ENCODE data around the gene PANX1. TPM values are rescaled to one million over a fixed set of nuclear protein-coding genes. Genes with fewer than 3 reads are reported as not detected.

Gene PANX1
- total and polyA plus RNA-seq, 8 donors = 2.2 to 10.4 (median 5.1) TPM

GRCh38 chr11:94107363-94107762 lies 21.3 kb upstream of the PANX1 start:
- Histone ChIP-seq H3K9me3 (no peaks in the 10 kb centered on the region), H3K4me1 (no peaks in the 10 kb centered on the region), H3K27me3 (no peaks in the 10 kb centered on the region), H3K36me3 (no peaks in the 10 kb centered on the region), H3K4me3 (no peak overlapping the region), H3K27ac (no peak overlapping the region)
- intact Hi-C loops (cut with DNase I) = no loop called here
- FAIRE-seq = no peak
- no peak for TF ChIP-seq CTCF (IDR thresholded peaks at IDR 0.05)
- no peak for ATAC-seq
- DNase-seq = no peak
- WGBS, 2 donors = 95 to 97% methylated on average over 1 of the region's 1 CpG

GRCh38 chr11:94111241-94111640 lies 17.4 kb upstream of the PANX1 start:
- intact Hi-C loops (cut with DNase I) = no loop called here
- H3K36me3 ChIP-seq = no peaks in the 10 kb centered on the region
- FAIRE-seq (no peak), DNase-seq (no peak), ATAC-seq (no peak)
- 78 to 81% methylated on average over 3 of the region's 3 CpGs for WGBS, 2 donors
- H3K9me3 ChIP-seq = no peaks in the 10 kb centered on the region
- H3K27ac ChIP-seq = no peak overlapping the region
- H3K4me3 ChIP-seq = no peak overlapping the region
- peaks cover 0 to 7% (median 6%) of the 10 kb centered on the region in 3 donors for H3K4me1 ChIP-seq
- no peak for TF ChIP-seq CTCF (IDR thresholded peaks at IDR 0.05)
- no peaks in the 10 kb centered on the region for H3K27me3 ChIP-seq

- 51 to 57% methylated on average over 3 of the region's 3 CpGs for WGBS, 2 donors
- Histone ChIP-seq H3K36me3 (no peaks in the 10 kb centered on the region), H3K4me1 (peaks cover 0 to 9% (median 7%) of the 10 kb centered on the region in 3 donors), H3K9me3 (no peaks in the 10 kb centered on the region), H3K27ac (no peak overlapping the region), H3K27me3 (no peaks in the 10 kb centered on the region), H3K4me3 (no peak overlapping the region)
- TF ChIP-seq CTCF (IDR thresholded peaks at IDR 0.05) = no peak
- ATAC-seq (no peak), FAIRE-seq (no peak), DNase-seq (no peak)
- intact Hi-C loops (cut with DNase I) = no loop called here
Observed at GRCh38 chr11:94111660-94112059, 17.0 kb upstream of the PANX1 start.

GRCh38 chr11:94112206-94112953 lies 16.3 kb upstream of the PANX1 start:
- Histone ChIP-seq H3K27me3 (no peaks in the 10 kb centered on the region), H3K4me1 (peaks cover 0 to 9% (median 7%) of the 10 kb centered on the region in 3 donors), H3K4me3 (no peak overlapping the region), H3K9me3 (no peaks in the 10 kb centered on the region), H3K27ac (no peak overlapping the region), H3K36me3 (no peaks in the 10 kb centered on the region)
- DNase-seq (no peak), ATAC-seq (no peak), FAIRE-seq (no peak)
- intact Hi-C loops (cut with DNase I) = no loop called here
- 63 to 65% methylated on average over 1 of the region's 1 CpG for WGBS, 2 donors
- TF ChIP-seq CTCF (IDR thresholded peaks at IDR 0.05) = no peak

- intact Hi-C loops (cut with DNase I) = no loop called here
- no peak overlapping the region for H3K4me3 ChIP-seq
- peaks cover 0 to 9% (median 7%) of the 10 kb centered on the region in 3 donors for H3K4me1 ChIP-seq
- H3K27ac ChIP-seq = no peak overlapping the region
- 40 to 50% methylated on average over 1 of the region's 1 CpG for WGBS, 2 donors
- ATAC-seq = peak in 1 of 4 donors; percentile 25
- no peaks in the 10 kb centered on the region for H3K9me3 ChIP-seq
- no peak for DNase-seq
- H3K27me3 ChIP-seq = no peaks in the 10 kb centered on the region
- no peak for TF ChIP-seq CTCF (IDR thresholded peaks at IDR 0.05)
- no peaks in the 10 kb centered on the region for H3K36me3 ChIP-seq
- FAIRE-seq = no peak
Observed at GRCh38 chr11:94117197-94117574, 11.5 kb upstream of the PANX1 start.
